ENCODE data around the gene USP2. TPM values are rescaled to one million over a fixed set of nuclear protein-coding genes. Genes with fewer than 3 reads are reported as not detected.
A peak's percentile ranks its signal among the peaks of the same experiment; 100 is the strongest.

The USP2 gene
- total RNA-seq, 1 donor from 2014 or later = 6.7 TPM

DNA sequence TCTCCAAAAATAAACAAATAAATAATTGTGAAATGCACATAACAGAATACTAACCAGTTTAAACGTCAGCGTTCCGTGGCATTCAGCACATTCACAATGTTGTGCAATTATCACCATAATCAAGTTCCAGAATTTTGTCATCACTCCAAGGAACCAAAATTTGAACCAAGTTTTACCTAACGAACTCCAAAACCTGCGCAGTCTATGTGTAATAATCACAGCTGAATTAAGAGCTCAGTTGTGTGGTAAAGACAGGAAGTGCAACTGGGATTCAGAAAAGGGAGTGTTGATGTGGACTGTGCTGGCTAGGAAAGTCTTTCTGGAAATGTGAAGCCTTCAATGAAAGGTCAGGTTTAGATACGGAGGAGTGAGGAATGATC is 59.1 kb downstream of the USP2 start:
- Mint-ChIP-seq H3K27me3 (ENCODE audit: low read depth, unreplicated experiment) (no peaks in the 10 kb centered on the region), H3K36me3 (ENCODE audit: low read depth, unreplicated experiment) (no peaks in the 10 kb centered on the region), H3K4me3 (ENCODE audit: unreplicated experiment) (no peak overlapping the region), H3K4me1 (ENCODE audit: low read depth, unreplicated experiment) (peaks cover 22% of the 10 kb centered on the region), H3K27ac (ENCODE audit: unreplicated experiment) (no peak overlapping the region), H3K9me3 (ENCODE audit: unreplicated experiment) (no peaks in the 10 kb centered on the region)
- Histone ChIP-seq H3K9ac (ENCODE audit: low read length) (no peak overlapping the region), H3K4me1 (ENCODE audit: insufficient read depth, low read length) (peaks cover 38% of the 10 kb centered on the region), H3K27ac (ENCODE audit: low read depth, low read length) (no peak overlapping the region), H3K27me3 (ENCODE audit: insufficient read depth, low read length) (no peaks in the 10 kb centered on the region), H3K4me3 (ENCODE audit: insufficient read depth, low read depth, low read length) (no peak overlapping the region), H3K4me2 (ENCODE audit: low read length) (no peak overlapping the region), H2AFZ (ENCODE audit: low read depth, low read length) (no peak overlapping the region), H3K36me3 (ENCODE audit: insufficient read depth, low read length) (no peaks in the 10 kb centered on the region), H3K9me3 (ENCODE audit: insufficient read depth, low read depth, low read length) (no peaks in the 10 kb centered on the region), H4K20me1 (ENCODE audit: insufficient read depth, low read length) (no peaks in the 10 kb centered on the region), H3K79me2 (ENCODE audit: insufficient read depth, low read length) (no peaks in the 10 kb centered on the region)
- TF ChIP-seq, protein P1, sequence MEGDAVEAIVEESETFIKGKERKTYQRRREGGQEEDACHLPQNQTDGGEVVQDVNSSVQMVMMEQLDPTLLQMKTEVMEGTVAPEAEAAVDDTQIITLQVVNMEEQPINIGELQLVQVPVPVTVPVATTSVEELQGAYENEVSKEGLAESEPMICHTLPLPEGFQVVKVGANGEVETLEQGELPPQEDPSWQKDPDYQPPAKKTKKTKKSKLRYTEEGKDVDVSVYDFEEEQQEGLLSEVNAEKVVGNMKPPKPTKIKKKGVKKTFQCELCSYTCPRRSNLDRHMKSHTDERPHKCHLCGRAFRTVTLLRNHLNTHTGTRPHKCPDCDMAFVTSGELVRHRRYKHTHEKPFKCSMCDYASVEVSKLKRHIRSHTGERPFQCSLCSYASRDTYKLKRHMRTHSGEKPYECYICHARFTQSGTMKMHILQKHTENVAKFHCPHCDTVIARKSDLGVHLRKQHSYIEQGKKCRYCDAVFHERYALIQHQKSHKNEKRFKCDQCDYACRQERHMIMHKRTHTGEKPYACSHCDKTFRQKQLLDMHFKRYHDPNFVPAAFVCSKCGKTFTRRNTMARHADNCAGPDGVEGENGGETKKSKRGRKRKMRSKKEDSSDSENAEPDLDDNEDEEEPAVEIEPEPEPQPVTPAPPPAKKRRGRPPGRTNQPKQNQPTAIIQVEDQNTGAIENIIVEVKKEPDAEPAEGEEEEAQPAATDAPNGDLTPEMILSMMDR (IDR thresholded peaks at IDR 0.05; ENCODE audit: insufficient read depth, low read depth, low read length) = peak; percentile 11
- no peak for TF ChIP-seq EZH2 (IDR thresholded peaks at IDR 0.05; ENCODE audit: insufficient read depth, low read length)
- FAIRE-seq (no peak), DNase-seq (ENCODE audit: low read depth) (no peak)

DNA sequence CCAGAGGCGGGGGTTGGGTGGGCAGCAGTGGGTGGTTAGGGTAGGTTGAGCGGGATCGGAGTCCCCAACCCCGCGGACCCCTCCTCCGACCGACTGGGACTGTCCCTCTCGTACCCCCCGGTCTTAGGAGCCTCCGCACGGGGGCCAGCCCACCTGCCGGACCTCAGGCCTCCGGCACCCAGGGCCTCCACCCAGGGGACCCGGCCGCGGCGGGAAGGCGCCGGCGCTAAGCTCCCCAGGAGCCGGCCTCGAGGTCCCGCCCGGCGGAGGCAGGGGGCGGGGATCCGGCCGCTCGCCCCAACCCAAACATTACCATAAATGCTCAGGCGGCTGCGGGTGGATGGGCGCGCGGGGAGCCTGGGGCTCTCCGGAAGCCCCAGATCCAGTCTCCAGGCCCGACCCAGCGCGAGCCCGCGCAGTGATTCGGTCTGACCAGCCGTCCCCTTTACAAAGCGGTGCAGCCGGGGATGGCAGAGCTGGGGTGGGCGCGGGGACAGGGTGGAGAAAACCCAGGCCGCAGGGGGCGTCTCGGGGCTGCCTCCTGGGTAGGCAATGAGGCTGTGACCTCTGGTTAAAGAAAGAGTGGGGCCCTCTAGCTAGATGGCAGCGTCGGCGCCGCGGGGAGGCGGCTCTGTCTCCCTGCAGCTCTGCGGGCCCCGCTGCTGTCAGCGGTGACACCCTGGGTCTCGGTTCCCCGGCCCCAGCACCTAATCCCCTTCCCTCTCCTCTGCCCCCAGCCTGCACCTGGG is 60.5 kb downstream of the USP2 start:
- Histone ChIP-seq H2AFZ (ENCODE audit: low read depth, low read length) (peak overlapping the region; percentile 82), H3K27me3 (ENCODE audit: insufficient read depth, low read length) (no peaks in the 10 kb centered on the region), H3K27ac (ENCODE audit: low read depth, low read length) (peak overlapping the region; percentile 37), H3K9me3 (ENCODE audit: insufficient read depth, low read depth, low read length) (no peaks in the 10 kb centered on the region), H3K36me3 (ENCODE audit: insufficient read depth, low read length) (no peaks in the 10 kb centered on the region), H3K4me3 (ENCODE audit: insufficient read depth, low read depth, low read length) (peak overlapping the region; percentile 49), H3K4me2 (ENCODE audit: low read length) (peak overlapping the region; percentile 85), H3K4me1 (ENCODE audit: insufficient read depth, low read length) (peaks cover 46% of the 10 kb centered on the region), H3K9ac (ENCODE audit: low read length) (peak overlapping the region; percentile 73), H3K79me2 (ENCODE audit: insufficient read depth, low read length) (peaks cover 9% of the 10 kb centered on the region), H4K20me1 (ENCODE audit: insufficient read depth, low read length) (peaks cover 1% of the 10 kb centered on the region)
- Mint-ChIP-seq H3K27ac (ENCODE audit: unreplicated experiment) (peak overlapping the region; percentile 87), H3K9me3 (ENCODE audit: unreplicated experiment) (no peaks in the 10 kb centered on the region), H3K4me1 (ENCODE audit: low read depth, unreplicated experiment) (peaks cover 22% of the 10 kb centered on the region), H3K27me3 (ENCODE audit: low read depth, unreplicated experiment) (no peaks in the 10 kb centered on the region), H3K36me3 (ENCODE audit: low read depth, unreplicated experiment) (no peaks in the 10 kb centered on the region), H3K4me3 (ENCODE audit: unreplicated experiment) (peak overlapping the region; percentile 63)
- FAIRE-seq (no peak), DNase-seq (ENCODE audit: low read depth) (peak; percentile 48)
- TF ChIP-seq, protein P1 (IDR thresholded peaks at IDR 0.05; ENCODE audit: insufficient read depth, low read depth, low read length) = no peak
- no peak for TF ChIP-seq EZH2 (IDR thresholded peaks at IDR 0.05; ENCODE audit: insufficient read depth, low read length)

DNA sequence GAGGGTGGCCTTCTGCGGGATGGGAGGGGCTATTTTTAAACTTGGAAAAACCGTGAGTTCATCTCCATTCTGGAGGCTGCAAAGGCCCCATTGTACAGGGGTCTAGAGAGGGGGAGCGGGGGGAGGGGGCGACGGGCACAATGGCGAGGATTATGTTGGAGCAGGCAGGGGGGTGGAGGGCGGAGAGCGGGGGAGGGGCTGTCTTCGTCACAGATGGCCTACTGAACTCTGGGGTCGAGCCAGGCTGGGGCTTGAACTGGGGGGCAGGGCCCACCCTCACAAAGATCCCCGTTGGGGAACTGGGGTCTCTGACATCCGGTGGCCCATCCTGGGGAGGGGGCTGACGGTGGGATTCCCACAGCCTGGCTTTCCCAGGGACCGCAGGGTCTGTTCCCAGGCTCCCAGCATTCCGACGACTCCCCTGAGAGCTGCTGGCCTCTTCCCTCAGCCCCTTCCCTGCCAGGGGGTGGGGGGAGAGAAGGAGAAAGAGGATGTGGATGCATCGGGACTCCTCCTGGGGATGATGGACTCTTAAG is 61.2 kb downstream of the USP2 start:
- Histone ChIP-seq H3K4me1 (ENCODE audit: insufficient read depth, low read length) (peaks cover 52% of the 10 kb centered on the region), H3K9ac (ENCODE audit: low read length) (peak overlapping the region; percentile 73), H3K27me3 (ENCODE audit: insufficient read depth, low read length) (no peaks in the 10 kb centered on the region), H4K20me1 (ENCODE audit: insufficient read depth, low read length) (peaks cover 8% of the 10 kb centered on the region), H3K79me2 (ENCODE audit: insufficient read depth, low read length) (peaks cover 15% of the 10 kb centered on the region), H3K4me2 (ENCODE audit: low read length) (peak overlapping the region; percentile 85), H3K9me3 (ENCODE audit: insufficient read depth, low read depth, low read length) (no peaks in the 10 kb centered on the region), H3K36me3 (ENCODE audit: insufficient read depth, low read length) (no peaks in the 10 kb centered on the region), H3K4me3 (ENCODE audit: insufficient read depth, low read depth, low read length) (no peak overlapping the region), H3K27ac (ENCODE audit: low read depth, low read length) (peak overlapping the region; percentile 37), H2AFZ (ENCODE audit: low read depth, low read length) (peak overlapping the region; percentile 82)
- no peaks in the 10 kb centered on the region for H3K27me3 Mint-ChIP-seq (ENCODE audit: low read depth, unreplicated experiment)
- DNase-seq (ENCODE audit: low read depth) (no peak), FAIRE-seq (no peak)
- no peak overlapping the region for H3K4me3 Mint-ChIP-seq (ENCODE audit: unreplicated experiment)
- no peak overlapping the region for H3K27ac Mint-ChIP-seq (ENCODE audit: unreplicated experiment)
- TF ChIP-seq, protein P1 (IDR thresholded peaks at IDR 0.05; ENCODE audit: insufficient read depth, low read depth, low read length) = no peak
- no peak for TF ChIP-seq EZH2 (IDR thresholded peaks at IDR 0.05; ENCODE audit: insufficient read depth, low read length)
- no peaks in the 10 kb centered on the region for H3K9me3 Mint-ChIP-seq (ENCODE audit: unreplicated experiment)
- H3K36me3 Mint-ChIP-seq (ENCODE audit: low read depth, unreplicated experiment) = no peaks in the 10 kb centered on the region
- H3K4me1 Mint-ChIP-seq (ENCODE audit: low read depth, unreplicated experiment) = peaks cover 22% of the 10 kb centered on the region
